Measurements from ENCODE around the gene YIPF7. TPM values are rescaled to one million over a fixed set of nuclear protein-coding genes. Genes with fewer than 3 reads are reported as not detected.

Gene YIPF7
- total RNA-seq, 1 experiment from 2014 or later = not detected

- ATAC-seq (no peak), DNase-seq (ENCODE audit: low read depth, low spot score) (no peak)
- Histone ChIP-seq H3K4me3 (ENCODE audit: low read depth in 2 of 2, low read length in 2 of 2) (no peak overlapping the region), H3K27me3 (ENCODE audit: control insufficient read depth, insufficient read depth, low read length) (no peaks in the 10 kb centered on the region), H3K9me3 (ENCODE audit: control insufficient read depth, insufficient read depth, low read depth, low read length) (no peaks in the 10 kb centered on the region), H3K27ac (ENCODE audit: low read length) (no peak overlapping the region), H3K36me3 (ENCODE audit: control insufficient read depth, insufficient read depth, low read length) (no peaks in the 10 kb centered on the region), H3K4me1 (ENCODE audit: control insufficient read depth, insufficient read depth, low read length) (no peaks in the 10 kb centered on the region)
- TF ChIP-seq REST (IDR thresholded peaks at IDR 0.05; ENCODE audit: insufficient read depth in 1 of 2, low read depth in 2 of 2, low read length in 1 of 2) = no peak
- ChIA-PET POLR2A (no interaction called here), CTCF (no interaction called here)
- intact Hi-C loops (cut with micrococcal nuclease; ENCODE audit: unreplicated experiment) = loop anchor here (5.0 to 10.0 kb wide), 2 partner anchors 1500 to 1638 kb away; no protein-coding TSS in a partner anchor
- BruUV-seq (replicated peaks) = no TSS peak
- in situ Hi-C loops (cut with HindIII; ENCODE audit: low pct_unique_long_range_greater_than_20kb, low sequenced_read_pairs) = no loop called here
These were observed 18.7 kb downstream of the YIPF7 start for GRCh38 chr4:44632733-44633132.

- Histone ChIP-seq H3K9me3 (ENCODE audit: control insufficient read depth, insufficient read depth, low read depth, low read length) (no peaks in the 10 kb centered on the region), H3K27ac (ENCODE audit: low read length) (no peak overlapping the region), H3K36me3 (ENCODE audit: control insufficient read depth, insufficient read depth, low read length) (no peaks in the 10 kb centered on the region), H3K4me1 (ENCODE audit: control insufficient read depth, insufficient read depth, low read length) (no peaks in the 10 kb centered on the region), H3K4me3 (ENCODE audit: low read depth in 2 of 2, low read length in 2 of 2) (no peak overlapping the region), H3K27me3 (ENCODE audit: control insufficient read depth, insufficient read depth, low read length) (no peaks in the 10 kb centered on the region)
- TF ChIP-seq TCF7L2 (IDR thresholded peaks at IDR 0.05; ENCODE audit: low read depth, low read length) (no peak), REST (IDR thresholded peaks at IDR 0.05; ENCODE audit: insufficient read depth in 1 of 2, low read depth in 2 of 2, low read length in 1 of 2) (no peak), POLR2AphosphoS5 (IDR thresholded peaks at IDR 0.05; ENCODE audit: low read depth, low read length) (no peak), CTCF (IDR thresholded peaks at IDR 0.05) (no peak), SIN3A (IDR thresholded peaks at IDR 0.05; ENCODE audit: borderline replicate concordance, insufficient read depth, low read depth, low read length) (no peak)
- ChIA-PET POLR2A (no interaction called here), CTCF (no interaction called here)
- DNase-seq (ENCODE audit: low read depth, low spot score) = no peak
- ATAC-seq = no peak
- in situ Hi-C loops (cut with HindIII; ENCODE audit: low pct_unique_long_range_greater_than_20kb, low sequenced_read_pairs) (no loop called here), intact Hi-C loops (cut with micrococcal nuclease; ENCODE audit: unreplicated experiment) (loop anchor here (5.0 to 10.0 kb wide), 2 partner anchors 1500 to 1637 kb away; no protein-coding TSS in a partner anchor)
- no TSS peak for BruUV-seq (replicated peaks)
These were observed 19.3 kb downstream of the YIPF7 start for GRCh38 chr4:44632089-44632488.
